ENCODE data around the gene HMGXB3.
A peak's percentile ranks its signal among the peaks of the same experiment; 100 is the strongest.

HMGXB3 gene

DNA sequence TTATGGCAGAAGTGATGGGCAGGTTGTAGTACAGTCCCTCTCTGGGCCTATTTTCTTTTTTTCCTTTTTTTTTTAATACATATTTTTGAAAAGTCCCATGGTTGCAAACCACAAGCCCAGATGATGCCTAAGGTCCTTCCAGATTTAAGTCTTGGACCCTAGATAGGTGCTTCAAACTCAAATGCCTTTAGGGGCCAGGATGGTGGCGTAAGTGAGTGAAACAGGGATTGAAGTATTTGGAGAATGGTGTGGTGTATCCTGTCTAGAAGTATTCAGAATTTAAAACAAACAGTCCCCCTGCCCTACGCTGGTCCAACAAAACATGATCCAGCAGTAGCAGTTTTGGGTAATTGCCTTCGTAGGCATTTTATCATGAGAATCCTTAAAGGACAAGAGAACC lies 2.3 kb upstream of the HMGXB3 start:
- Histone ChIP-seq H3K9me3 (ENCODE audit: low read length) (no peaks in the 10 kb centered on the region), H3K4me1 (ENCODE audit: insufficient read depth, low read length) (peaks cover 23% of the 10 kb centered on the region), H3K36me3 (ENCODE audit: insufficient read depth, low read length) (peaks cover 14% of the 10 kb centered on the region), H3K27me3 (ENCODE audit: insufficient read depth, low read length) (no peaks in the 10 kb centered on the region), H3K4me3 (ENCODE audit: low read length) (no peak overlapping the region), H2AFZ (ENCODE audit: low read depth, low read length) (no peak overlapping the region)

DNA sequence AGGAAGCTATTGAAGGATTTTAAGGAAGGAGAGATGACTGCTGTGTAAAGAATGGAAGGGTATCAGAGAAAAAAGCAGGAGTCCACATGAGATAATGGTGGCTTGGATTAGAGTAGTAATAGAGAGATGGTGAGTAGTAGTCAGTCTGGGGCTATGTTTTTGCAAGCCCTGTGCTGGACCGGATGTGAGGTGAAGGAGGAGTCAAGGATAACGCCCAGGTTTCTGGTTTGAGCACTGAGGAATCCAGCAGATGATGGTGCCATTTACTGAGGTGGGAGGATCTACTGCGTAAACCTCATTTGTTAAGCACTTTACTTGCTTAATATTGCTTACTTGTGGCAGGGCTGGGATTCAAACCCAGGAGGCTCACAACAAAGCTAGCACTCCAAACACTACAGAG lies 1.2 kb upstream of the HMGXB3 start:
- peaks cover 23% of the 10 kb centered on the region for H3K4me1 ChIP-seq (ENCODE audit: insufficient read depth, low read length)
- no peaks in the 10 kb centered on the region for H3K9me3 ChIP-seq (ENCODE audit: low read length)
- no peaks in the 10 kb centered on the region for H3K27me3 ChIP-seq (ENCODE audit: insufficient read depth, low read length)
- peaks cover 14% of the 10 kb centered on the region for H3K36me3 ChIP-seq (ENCODE audit: insufficient read depth, low read length)
- no peak overlapping the region for H2AFZ ChIP-seq (ENCODE audit: low read depth, low read length)
- H3K4me3 ChIP-seq (ENCODE audit: low read length), result peak overlapping the region; percentile 92

- Histone ChIP-seq H3K36me3 (ENCODE audit: insufficient read depth, low read length) (peaks cover 11% of the 10 kb centered on the region), H3K4me1 (ENCODE audit: insufficient read depth, low read length) (peaks cover 23% of the 10 kb centered on the region), H3K4me3 (ENCODE audit: low read length) (peak overlapping the region; percentile 92), H3K27me3 (ENCODE audit: insufficient read depth, low read length) (no peaks in the 10 kb centered on the region), H2AFZ (ENCODE audit: low read depth, low read length) (peak overlapping the region; percentile 64), H3K9me3 (ENCODE audit: low read length) (no peaks in the 10 kb centered on the region)
Measured at GRCh38 chr5:149999866-150000255, 678 bp upstream of the HMGXB3 start.

GRCh38 chr5:150000990-150001659 lies 586 bp downstream of the HMGXB3 start:
- Histone ChIP-seq H3K4me3 (ENCODE audit: low read length) (peak overlapping the region; percentile 92), H3K9me3 (ENCODE audit: low read length) (no peaks in the 10 kb centered on the region), H3K27me3 (ENCODE audit: insufficient read depth, low read length) (no peaks in the 10 kb centered on the region), H3K4me1 (ENCODE audit: insufficient read depth, low read length) (peaks cover 23% of the 10 kb centered on the region), H2AFZ (ENCODE audit: low read depth, low read length) (no peak overlapping the region), H3K36me3 (ENCODE audit: insufficient read depth, low read length) (peaks cover 10% of the 10 kb centered on the region)

- H3K4me1 ChIP-seq (ENCODE audit: insufficient read depth, low read length), result peaks cover 23% of the 10 kb centered on the region
- no peaks in the 10 kb centered on the region for H3K9me3 ChIP-seq (ENCODE audit: low read length)
- H3K36me3 ChIP-seq (ENCODE audit: insufficient read depth, low read length), result peaks cover 17% of the 10 kb centered on the region
- no peaks in the 10 kb centered on the region for H3K27me3 ChIP-seq (ENCODE audit: insufficient read depth, low read length)
- H3K4me3 ChIP-seq (ENCODE audit: low read length), result peak overlapping the region; percentile 92
- no peak overlapping the region for H2AFZ ChIP-seq (ENCODE audit: low read depth, low read length)
Measured at GRCh38 chr5:150001660-150002486, 1.3 kb downstream of the HMGXB3 start.

DNA sequence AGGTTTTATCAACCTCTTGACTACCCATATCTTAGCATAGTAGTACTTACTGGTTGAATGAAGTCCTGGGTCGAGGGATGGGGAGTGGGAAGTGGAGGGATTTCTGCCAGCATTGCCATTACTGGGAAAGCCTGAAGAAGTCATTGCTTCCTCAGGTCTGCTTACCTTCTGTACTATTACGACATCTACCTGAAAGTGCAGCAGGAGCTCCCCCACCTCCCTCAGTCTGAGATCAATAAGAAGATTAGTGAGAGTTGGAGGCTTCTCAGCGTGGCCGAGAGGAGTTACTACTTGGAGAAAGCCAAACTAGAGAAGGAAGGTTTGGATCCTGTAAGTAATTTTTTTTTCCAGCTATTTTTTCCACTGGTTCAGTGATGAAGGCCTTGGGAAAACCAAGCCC lies 5.8 kb downstream of the HMGXB3 start:
- Histone ChIP-seq H2AFZ (ENCODE audit: low read depth, low read length) (no peak overlapping the region), H3K4me1 (ENCODE audit: insufficient read depth, low read length) (peaks cover 12% of the 10 kb centered on the region), H3K4me3 (ENCODE audit: low read length) (no peak overlapping the region), H3K9me3 (ENCODE audit: low read length) (no peaks in the 10 kb centered on the region), H3K27me3 (ENCODE audit: insufficient read depth, low read length) (no peaks in the 10 kb centered on the region), H3K36me3 (ENCODE audit: insufficient read depth, low read length) (peaks cover 53% of the 10 kb centered on the region)

- Histone ChIP-seq H3K4me3 (ENCODE audit: low read length) (no peak overlapping the region), H3K9me3 (ENCODE audit: low read length) (no peaks in the 10 kb centered on the region), H3K27me3 (ENCODE audit: insufficient read depth, low read length) (no peaks in the 10 kb centered on the region), H3K36me3 (ENCODE audit: insufficient read depth, low read length) (peaks cover 54% of the 10 kb centered on the region), H3K4me1 (ENCODE audit: insufficient read depth, low read length) (peaks cover 4% of the 10 kb centered on the region), H2AFZ (ENCODE audit: low read depth, low read length) (no peak overlapping the region)
Measured at GRCh38 chr5:150007050-150007449, 6.5 kb downstream of the HMGXB3 start.

DNA sequence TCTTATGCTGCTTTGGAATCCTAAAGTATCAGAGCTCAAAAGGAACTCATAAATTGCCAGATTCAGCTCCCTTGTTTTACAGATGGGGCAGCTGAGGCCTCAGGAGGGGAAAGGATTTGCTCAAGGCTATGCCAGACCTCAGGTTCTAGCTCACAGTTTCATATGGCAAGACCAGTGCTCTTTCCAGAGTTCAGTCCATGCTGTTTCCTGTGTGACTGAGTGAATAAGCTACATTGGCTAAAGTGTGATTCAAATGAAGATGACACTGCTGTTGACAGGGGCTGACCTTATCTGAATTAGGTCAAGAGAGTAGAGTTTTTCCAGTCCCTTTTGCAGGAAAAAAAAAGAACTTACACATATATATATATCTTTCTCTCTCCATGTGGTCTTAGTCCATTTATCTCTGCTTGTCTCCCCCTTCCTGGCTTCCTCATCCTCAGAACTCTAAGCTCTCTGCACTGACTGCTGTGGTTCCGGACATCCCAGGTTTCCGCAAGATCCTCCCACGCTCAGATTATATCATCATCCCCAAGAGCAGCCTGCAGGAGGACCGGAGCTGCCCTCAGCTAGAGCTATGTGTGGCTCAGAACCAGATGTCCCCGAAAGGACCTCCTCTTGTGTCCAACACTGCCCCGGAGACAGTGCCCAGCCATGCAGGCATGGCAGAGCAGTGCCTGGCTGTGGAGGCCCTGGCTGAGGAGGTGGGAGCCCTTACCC lies 9.3 kb downstream of the HMGXB3 start:
- Histone ChIP-seq H3K27me3 (ENCODE audit: insufficient read depth, low read length) (no peaks in the 10 kb centered on the region), H3K4me1 (ENCODE audit: insufficient read depth, low read length) (no peaks in the 10 kb centered on the region), H3K4me3 (ENCODE audit: low read length) (no peak overlapping the region), H2AFZ (ENCODE audit: low read depth, low read length) (no peak overlapping the region), H3K9me3 (ENCODE audit: low read length) (peaks cover 8% of the 10 kb centered on the region), H3K36me3 (ENCODE audit: insufficient read depth, low read length) (peaks cover 80% of the 10 kb centered on the region)

DNA sequence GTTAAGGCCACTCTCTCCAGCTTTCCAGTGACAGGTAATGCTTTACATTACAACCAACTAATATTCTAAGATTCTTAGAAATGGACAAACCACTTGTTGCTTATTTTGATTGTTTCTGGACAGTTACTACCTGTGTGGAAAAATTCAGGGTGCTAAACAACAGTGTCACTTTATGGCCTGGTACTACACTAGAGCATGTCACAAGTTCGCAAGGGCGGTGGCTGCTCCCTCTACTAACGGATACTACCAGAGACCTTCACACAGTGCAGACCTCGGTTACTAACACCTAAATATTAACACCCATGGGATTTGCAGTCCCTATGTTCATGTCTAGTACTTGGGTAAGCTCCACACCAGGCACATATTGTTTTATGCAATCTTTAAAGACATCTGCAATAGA lies 13.4 kb downstream of the HMGXB3 start:
- H3K36me3 ChIP-seq (ENCODE audit: insufficient read depth, low read length), result peaks cover 80% of the 10 kb centered on the region

GRCh38 chr5:150014456-150014855 lies 13.9 kb downstream of the HMGXB3 start:
- H3K4me3 ChIP-seq (ENCODE audit: low read length), result no peak overlapping the region
- peaks cover 14% of the 10 kb centered on the region for H3K9me3 ChIP-seq (ENCODE audit: low read length)
- H3K27me3 ChIP-seq (ENCODE audit: insufficient read depth, low read length), result no peaks in the 10 kb centered on the region
- H2AFZ ChIP-seq (ENCODE audit: low read depth, low read length), result no peak overlapping the region
- no peaks in the 10 kb centered on the region for H3K4me1 ChIP-seq (ENCODE audit: insufficient read depth, low read length)
- H3K36me3 ChIP-seq (ENCODE audit: insufficient read depth, low read length), result peaks cover 81% of the 10 kb centered on the region

More for the DNA sequence above, 13.4 kb downstream of the HMGXB3 start:
- H3K4me1 ChIP-seq (ENCODE audit: insufficient read depth, low read length), result no peaks in the 10 kb centered on the region
- H3K9me3 ChIP-seq (ENCODE audit: low read length), result peaks cover 14% of the 10 kb centered on the region
- H3K4me3 ChIP-seq (ENCODE audit: low read length), result no peak overlapping the region
- H2AFZ ChIP-seq (ENCODE audit: low read depth, low read length), result no peak overlapping the region
- H3K27me3 ChIP-seq (ENCODE audit: insufficient read depth, low read length), result no peaks in the 10 kb centered on the region

GRCh38 chr5:150015415-150015814 lies 14.9 kb downstream of the HMGXB3 start:
- Histone ChIP-seq H3K4me3 (ENCODE audit: low read length) (no peak overlapping the region), H2AFZ (ENCODE audit: low read depth, low read length) (no peak overlapping the region), H3K36me3 (ENCODE audit: insufficient read depth, low read length) (peaks cover 83% of the 10 kb centered on the region)

GRCh38 chr5:150016537-150016936 lies 16.0 kb downstream of the HMGXB3 start:
- Histone ChIP-seq H3K36me3 (ENCODE audit: insufficient read depth, low read length) (peaks cover 84% of the 10 kb centered on the region), H3K4me1 (ENCODE audit: insufficient read depth, low read length) (no peaks in the 10 kb centered on the region), H3K4me3 (ENCODE audit: low read length) (no peak overlapping the region), H3K27me3 (ENCODE audit: insufficient read depth, low read length) (no peaks in the 10 kb centered on the region), H2AFZ (ENCODE audit: low read depth, low read length) (no peak overlapping the region), H3K9me3 (ENCODE audit: low read length) (peaks cover 14% of the 10 kb centered on the region)

More at GRCh38 chr5:150015415-150015814, 14.9 kb downstream of the HMGXB3 start:
- Histone ChIP-seq H3K27me3 (ENCODE audit: insufficient read depth, low read length) (no peaks in the 10 kb centered on the region), H3K9me3 (ENCODE audit: low read length) (peaks cover 14% of the 10 kb centered on the region), H3K4me1 (ENCODE audit: insufficient read depth, low read length) (no peaks in the 10 kb centered on the region)

All from neuron (in vitro differentiated cells).